ENCODE results near the gene PPP3R2. TPM values are rescaled to one million over a fixed set of nuclear protein-coding genes. Genes with fewer than 3 reads are reported as not detected.
"Not testable (repeated sequence)": the region's sequence is repeated elsewhere in the genome, so short reads cannot be mapped to it uniquely, and the experiment has no call there.

The PPP3R2 gene
- total RNA-seq, 2 donors from 2014 or later: not detected

- intact Hi-C loops (cut with DNase I); DNase-seq; ATAC-seq: not testable (repeated sequence)
These were observed 45.2 kb downstream of the PPP3R2 start for GRCh38 chr9:101549472-101550098.

DNA sequence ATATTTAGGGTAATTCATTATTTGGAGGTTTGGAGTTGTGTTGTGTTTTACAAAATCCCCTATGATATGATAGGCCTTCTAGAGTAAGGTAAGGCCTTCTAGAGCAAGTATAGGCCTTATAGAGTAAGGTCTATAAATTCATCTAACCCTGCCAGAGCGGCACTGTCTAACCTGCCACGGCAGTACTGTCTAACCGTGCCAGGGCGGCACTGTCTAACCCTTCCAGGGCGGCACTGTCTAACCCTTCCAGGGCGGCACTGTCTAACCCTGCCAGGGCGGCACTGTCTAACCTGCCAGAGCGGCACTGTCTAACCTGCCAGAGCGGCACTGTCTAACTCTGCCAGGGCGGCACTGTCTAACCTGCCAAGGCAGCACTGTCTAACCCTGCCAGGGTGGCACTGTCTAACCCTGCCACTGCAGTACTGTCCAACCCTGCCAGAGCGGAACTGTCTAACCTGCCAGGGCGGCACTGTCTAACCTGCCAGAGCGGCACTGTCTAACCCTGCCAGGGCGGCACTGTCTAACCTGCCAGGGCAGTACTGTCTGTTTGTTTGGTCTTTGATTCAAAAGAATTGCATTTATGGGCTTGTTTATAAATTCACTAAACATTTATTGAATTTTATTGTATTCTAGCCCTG lies 51.6 kb downstream of the PPP3R2 start:
- DNase-seq: no peak
- ATAC-seq: no peak

More for the DNA sequence above, 51.6 kb downstream of the PPP3R2 start:
- intact Hi-C loops (cut with DNase I): no loop called here

Other genes with a start within 250 kb of the PPP3R2 start
- gene BAAT, start 210.0 kb downstream of the PPP3R2 start, total RNA-seq: under 1 TPM in 1 of 2 donors, not detected in 1; 0.16 TPM
- 10 to 100 TPM; 15.0 to 19.9 TPM for gene MRPL50, start 196.4 kb downstream of the PPP3R2 start, total RNA-seq
- 10 to 100 TPM; 18.9 to 36.7 TPM for gene ZNF189, start 196.1 kb downstream of the PPP3R2 start, total RNA-seq
- gene ALDOB, start 159.2 kb downstream of the PPP3R2 start, total RNA-seq: 1 to 10 TPM in 1 of 2 donors, under 1 TPM in 1; 0.53 to 1.4 TPM
- 10 to 100 TPM; 39.8 to 41.1 TPM for gene RNF20, start 61.1 kb downstream of the PPP3R2 start, total RNA-seq
- gene GRIN3A, start 143.7 kb upstream of the PPP3R2 start, total RNA-seq: under 1 TPM in 1 of 2 donors, not detected in 1; 0.59 TPM